NCI-H526 treated with DMSO at 0.1 percent for 48 hours (cell line): Measurements from ENCODE around the gene PEX26.
A peak's percentile ranks its signal among the peaks of the same experiment; 100 is the strongest.
"Not testable (repeated sequence)": the region's sequence is repeated elsewhere in the genome, so short reads cannot be mapped to it uniquely, and the experiment has no call there.

Source experiments
- DNase-seq: peaks from one replicate; lab custom pipeline; 2025; lab: John Stamatoyannopoulos, UW

Gene PEX26

DNA sequence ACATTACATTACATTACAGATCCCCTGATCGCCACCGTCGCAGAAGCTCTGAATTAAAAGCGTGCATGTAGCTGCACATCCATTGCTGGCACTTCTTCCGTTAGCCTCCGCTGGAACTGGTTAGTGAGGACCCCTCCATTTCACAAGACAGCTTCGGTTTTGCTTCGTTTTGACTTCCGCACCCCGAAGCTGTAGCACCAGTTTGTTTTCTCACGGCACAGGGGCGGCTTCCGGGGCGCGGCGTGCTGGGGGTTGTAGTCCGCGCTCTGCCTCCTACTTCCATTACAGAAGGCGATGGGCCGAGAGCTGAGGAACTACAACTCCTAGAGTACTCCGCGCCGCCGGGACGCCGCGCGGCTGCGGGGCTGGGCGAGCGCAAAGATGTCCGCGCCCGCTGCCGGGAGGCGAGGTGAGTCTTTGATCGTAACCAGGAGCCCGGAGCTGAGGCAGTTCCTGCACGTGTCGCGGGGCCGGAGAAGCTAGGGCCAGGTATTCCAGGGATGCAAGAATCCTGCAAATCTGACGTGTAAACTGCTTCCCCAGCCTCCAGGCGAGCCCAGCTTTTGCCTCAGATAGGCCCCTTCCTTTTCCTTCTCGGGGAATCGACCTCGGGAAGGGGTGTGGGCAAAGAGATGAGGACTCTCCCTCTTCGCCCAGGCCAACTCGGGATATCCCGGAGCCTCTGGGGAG is at the start of gene PEX26:
Gene PEX26, plus strand, starts transcription at position 352 of the 690 bp plus-strand sequence. CDS start 387 bp downstream, outside the sequence.
- peak; percentile 80 for DNase-seq

DNA sequence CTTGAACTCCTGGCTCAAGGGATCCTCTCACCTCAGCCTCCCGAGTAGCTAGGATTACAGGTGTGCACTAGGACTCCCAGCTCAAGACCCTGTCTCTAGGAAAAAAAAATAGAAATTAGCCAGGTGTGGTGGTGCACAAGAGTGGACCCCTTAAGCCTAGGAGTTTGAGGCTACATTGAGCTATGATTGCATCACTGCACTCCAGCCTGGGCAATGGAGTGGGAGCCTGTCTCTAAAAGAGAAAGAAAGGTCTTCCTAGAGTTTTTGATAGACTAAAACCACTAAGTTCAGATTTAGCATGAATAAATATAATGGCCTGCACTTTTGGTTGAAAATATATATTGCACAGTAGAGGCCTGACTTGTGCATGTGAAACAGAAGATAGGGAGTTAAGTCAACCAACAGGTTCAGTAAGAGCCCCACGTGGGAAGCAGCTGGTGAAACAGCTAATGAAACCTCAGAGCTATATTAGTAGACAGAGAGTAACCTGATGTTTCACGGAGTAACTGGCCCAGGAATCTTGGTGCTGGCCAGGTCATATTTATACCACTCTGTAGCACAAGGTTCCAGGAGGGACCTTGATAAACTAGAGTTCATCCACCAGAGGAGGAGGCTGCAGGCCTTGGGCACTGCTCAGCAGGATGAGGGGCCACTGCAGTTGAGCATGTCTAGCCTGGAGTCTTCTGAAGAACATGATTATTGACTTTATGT is 48.8 kb upstream of the PEX26 start:
- DNase-seq: no peak

DNA sequence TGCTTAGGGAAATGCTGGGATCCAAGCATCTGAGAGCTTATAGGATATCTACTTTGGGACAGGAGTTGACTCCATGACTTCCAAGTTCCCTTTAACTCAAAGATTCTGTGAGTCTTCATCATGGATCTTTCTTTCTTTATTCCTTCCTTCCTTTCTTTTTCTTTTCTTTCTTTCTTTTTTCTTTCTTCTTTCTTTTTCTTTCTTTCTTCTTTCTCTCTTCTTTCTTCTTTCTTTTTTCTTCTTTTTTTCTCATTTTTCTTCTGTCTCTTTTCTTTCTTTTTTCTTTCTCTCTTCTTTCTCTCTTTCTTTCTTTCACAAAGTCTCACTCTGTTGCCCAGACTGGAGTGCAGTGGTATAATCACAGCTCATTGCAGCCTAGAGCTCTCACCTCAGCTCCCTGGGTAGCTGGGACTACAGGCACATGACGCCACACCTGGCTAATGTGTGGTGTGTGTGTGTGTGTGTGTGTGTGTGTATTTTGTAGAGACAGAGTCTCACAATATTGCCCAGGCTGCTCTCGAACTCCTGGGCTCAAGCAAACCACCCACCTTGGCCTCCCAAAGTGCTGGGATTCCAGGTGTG is 48.0 kb upstream of the PEX26 start:
- DNase-seq: no peak

DNA sequence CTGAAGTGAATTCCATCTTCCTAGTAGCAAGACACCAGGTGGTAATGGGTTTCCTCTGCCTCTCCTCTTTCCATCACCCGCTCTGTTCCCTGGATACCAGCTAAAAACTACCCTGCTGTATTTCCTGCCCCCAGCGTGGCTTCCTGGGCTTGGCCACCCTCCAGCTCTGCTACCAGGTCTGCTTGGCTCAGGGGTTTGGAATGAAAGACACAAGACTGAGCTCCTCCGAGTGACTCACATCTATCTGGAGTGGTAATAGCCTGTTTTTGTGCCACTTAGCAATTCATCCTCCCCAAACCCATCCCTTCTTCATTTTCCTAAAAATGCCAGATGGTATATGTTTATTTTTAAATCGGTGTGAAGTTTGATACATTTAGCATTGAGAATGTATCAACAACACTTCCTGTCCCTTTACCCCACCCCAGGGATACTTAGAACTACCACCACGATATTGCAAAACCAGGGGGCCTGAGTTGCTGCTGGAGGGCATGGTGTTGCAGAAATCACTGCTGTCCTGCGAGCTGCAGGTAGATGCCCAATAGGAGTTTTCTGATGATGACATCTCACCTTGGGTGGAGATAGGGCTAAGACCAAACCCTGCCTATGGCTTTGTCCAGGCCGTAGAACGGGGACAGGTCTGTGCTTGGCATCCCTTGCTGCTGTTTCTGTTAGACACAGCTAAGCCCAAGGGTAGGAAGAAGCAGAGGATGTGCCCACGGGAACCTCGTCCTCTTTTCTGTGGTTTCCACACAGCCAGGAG is 45.9 kb upstream of the PEX26 start:
- no peak for DNase-seq

DNA sequence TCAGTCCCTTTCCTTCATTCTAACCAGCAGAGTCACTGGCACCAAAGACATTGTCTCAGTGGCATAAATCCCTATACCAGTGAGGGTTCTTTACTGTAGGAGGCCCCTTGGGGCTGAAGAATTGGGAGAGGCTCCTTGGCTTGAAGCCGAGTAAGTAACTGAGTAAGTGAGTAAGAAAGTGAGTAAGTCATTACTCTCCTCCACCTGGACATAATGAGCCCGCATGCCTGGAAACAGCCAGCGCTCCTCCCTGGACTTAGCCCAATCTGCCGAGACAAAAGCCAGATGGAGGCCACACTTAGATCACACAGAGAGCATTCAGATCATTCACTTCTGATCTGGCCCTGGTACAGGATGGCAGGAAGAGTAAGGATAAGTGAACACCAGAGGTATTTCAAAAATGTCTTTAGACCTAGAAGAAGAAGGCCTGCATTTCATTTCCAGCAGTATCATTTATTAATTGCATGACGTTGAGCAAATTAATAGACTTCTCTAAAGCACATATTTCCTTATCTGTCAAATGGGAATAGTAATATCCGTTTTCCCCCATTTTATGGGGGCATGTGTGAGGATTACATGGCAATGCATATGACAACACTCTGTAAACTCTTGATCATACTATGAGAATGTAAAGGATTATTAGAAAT is 45.2 kb upstream of the PEX26 start:
- no peak for DNase-seq

DNA sequence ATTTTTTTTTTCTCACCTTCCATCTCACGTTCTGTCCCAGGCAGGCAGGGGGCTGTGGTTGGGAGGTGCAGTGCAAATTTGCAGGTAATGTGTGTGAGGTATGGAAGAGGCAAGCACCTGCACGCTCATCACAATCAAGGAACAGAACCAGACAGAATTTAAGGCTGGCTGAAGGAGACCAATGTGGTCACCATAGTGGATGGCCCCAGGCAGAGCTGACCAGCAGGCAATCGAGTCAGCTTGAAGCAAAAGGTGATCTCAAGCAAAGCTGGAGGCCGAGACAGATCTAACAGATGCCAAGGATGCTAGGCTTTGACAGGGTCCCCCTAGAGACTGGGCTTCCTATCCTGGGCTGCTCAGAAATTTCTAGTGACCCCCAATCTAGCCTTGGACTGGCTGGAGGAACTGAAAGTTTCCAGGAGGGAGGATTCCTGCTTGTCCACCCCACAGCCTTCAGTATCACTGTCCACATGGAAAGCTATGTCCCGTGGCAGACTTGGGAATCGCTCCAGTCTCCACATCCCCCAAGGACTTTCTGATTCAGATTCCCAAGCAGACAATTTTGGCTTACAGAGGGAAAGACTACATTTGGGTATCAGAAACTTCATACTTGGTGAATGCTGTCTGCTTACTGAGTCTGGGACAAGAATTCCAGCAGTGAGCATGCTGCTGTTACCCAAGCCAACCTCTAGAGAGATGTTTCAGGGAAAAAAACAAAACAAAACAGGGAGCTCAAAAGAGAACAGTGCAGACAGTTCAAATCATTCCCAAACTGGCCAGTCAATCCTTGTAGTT is 44.4 kb upstream of the PEX26 start:
- no peak for DNase-seq

DNA sequence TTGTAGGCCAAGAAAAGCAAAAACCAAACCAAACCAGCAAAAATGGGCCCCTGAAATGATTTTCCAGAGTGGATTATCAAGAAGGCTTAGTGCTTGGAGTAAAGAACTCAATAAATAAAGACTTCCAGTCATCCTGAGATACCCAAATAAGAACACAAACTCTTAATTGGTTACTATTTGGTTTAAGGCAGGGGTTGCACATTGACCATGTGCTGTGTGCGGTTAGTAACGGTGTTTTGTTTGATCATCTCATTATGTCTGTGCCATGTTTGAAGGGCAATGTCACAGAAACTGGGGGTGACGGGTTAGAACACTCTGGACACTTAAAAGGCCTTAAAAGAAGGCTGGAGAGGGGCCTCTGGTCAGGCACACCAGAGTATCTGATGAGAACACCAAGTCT is 43.7 kb upstream of the PEX26 start:
- no peak for DNase-seq

DNA sequence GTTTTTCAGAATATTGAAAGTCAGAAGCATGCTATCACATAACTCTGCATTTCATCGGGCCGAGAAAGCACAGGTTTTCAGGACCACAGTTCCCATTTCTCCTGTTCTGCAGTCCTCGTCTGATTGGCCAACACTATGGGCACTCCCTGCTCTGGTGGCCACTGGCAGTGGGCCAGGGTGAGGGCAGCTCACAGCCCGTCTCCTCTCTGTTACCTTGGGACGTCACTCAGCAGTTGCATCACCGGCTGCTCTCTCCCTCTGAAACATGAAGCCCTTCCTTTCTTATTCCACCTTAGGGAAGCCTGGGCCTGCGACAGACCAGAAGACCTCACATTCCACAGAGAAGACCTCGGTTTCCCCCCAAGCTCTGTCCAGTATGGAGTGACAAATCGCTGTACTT is 42.0 kb upstream of the PEX26 start:
- no peak for DNase-seq

DNA sequence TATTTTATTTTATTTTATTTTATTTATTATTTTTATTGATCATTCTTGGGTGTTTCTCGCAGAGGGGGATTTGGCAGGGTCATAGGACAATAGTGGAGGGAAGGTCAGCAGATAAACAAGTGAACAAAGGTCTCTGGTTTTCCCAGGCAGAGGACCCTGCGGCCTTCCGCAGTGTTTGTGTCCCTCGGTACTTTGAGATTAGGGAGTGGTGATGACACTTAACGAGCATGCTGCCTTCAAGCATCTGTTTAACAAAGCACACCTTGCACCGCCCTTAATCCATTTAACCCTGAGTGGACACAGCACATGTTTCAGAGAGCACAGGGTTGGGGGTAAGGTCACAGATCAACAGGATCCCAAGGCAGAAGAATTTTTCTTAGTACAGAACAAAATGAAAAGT is 36.9 kb upstream of the PEX26 start:
- not testable (repeated sequence) for DNase-seq

DNA sequence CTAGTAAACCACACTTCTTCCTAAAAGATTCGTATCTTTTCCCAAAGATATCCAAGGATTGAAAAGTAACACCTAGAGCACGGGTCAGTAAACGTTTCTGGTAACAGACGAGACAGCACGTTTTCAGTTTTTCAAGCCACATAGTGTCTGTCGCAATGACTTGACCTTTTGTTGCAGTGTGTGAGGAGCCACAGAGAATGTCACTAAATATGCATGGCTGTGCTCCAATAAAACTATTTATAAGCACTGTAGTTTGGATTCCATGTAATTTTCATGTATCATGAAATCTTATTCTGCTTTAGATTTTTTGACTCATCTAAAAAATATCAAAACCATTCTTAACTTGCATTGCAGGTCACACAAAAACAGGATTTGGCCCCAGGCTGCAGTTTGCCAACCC is 35.1 kb upstream of the PEX26 start:
- no peak for DNase-seq

DNA sequence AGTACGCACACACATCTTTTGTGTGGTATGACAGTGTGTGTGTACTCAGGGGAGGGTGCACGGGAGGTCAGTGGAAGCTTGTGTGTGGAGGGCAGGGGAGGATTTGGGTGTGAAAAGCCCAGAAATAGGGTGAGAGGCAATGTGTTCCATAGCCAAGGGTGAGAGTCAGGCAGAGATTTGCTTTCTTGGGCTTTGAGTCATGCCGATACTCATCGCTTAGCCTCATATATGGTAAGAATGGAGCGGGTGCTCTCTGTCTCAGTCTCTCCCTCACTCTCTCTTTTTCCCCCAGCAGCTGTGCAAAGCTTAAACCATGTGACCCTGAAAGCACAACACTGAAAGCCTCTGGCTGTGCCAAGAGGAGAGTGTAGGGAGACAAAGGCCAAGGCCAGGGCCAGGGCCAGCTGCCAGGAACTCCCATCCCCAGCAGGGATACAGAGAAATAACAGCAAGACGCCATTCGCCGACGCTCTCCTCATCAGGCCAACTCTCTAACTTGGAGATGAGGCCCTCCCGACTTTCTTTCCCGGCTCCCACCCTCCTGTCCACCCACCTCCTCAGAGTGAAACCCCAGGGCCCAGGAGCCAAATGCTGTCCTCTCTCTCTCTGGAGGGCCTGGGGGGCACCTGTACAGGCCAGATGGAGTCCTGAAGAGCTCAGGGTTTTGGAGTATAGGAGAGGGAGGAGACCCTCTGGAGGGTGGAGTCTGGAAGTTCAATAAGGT is 33.1 kb upstream of the PEX26 start:
- no peak for DNase-seq

DNA sequence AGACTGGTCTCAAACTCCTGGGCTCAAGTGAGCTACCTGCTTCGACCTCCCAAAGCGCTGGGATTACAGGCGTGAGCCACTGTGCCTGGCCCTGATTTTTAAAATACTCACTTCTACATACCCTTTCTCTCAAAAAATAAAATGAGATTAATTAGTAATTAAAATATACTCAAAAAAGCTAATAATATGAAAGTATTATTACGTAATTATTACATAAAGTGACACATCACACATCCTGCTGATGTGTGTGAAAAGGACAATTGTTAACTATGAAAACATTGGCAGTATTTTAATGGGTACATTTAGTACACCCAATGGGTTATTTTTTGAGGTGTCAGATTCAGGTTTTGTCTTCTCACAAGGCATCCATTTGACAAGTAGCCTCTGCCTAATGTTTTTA is 32.0 kb upstream of the PEX26 start:
- DNase-seq: no peak

DNA sequence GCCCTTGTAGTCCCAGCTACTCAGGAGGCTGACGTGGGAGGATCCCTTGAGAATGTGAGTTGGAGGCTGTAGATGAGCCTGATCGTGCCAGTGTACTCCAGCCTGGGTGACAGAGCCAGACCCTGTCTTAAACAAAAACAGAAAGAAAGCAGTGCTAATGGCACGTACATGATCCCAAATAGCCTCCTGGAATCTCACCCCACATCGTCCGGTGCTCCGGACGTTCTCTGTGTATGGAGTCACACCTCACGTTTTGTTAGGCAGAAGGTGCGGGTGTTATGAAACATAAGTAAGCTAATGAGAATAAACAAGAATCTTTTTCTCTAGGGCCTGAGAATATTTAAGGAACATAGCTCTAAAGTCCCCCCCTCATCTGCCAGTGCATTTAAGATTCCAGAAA is 29.7 kb upstream of the PEX26 start:
- no peak for DNase-seq

DNA sequence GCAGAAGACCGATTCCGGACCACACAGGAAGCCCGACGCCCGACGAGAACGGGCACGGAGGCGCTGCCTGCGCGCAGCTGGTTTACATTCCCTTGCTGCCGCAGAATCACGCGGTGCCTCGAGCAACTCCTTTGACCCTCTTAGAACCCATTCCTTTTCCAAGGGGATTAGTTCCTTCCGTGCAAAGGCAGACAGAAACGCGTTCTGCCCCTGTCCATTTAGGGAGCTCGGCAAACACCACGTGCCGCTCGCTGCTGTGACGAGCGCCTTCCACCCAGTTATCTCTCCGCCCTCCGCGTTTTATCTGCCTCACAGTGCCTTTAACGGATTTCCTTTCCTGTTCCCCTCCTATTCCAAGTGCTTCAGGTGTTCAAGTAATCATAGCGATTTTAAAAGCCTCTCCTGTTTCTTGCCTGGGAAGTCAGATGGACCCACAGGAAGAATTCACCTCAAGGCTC is 29.3 kb upstream of the PEX26 start:
- DNase-seq: no peak

DNA sequence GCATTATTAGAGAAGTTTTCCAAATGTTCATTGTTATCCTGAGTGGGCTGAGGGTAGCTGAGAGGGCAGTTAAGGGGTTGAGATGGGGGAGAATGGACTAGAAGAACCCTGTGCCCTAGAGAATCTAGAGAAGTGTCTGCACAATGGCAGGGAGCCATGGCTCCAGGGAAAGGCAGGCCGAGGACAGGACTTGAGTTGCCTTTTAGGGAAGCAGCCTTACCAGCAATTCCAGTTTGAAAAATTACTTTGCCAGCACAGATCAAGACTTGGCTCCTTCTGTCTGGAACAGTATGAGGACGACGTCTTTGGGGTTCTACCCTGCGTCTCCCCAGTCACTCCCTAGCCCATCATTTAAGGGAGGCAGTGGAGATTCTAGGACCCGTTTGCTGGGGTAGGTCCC is 27.7 kb upstream of the PEX26 start:
- no peak for DNase-seq

DNA sequence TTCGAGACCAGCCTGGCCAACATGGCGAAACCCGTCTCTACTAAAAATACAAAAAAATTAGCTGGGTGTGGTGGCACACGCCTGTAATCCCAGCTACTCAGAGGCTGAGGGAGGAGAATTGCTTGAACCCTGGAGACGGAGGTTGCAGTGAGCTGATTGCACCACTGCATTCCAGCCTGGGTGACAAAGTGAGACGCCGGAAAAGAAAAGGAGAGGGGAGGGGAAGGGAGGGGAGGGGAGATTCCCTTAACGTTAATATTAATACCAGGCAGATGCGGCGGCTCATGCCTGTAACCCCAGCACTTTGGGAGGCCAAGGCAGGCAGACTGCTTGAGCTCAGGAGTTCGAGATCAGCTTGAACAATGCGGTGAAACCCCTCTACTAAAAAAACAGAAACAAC is 26.7 kb upstream of the PEX26 start:
- not testable (repeated sequence) for DNase-seq

DNA sequence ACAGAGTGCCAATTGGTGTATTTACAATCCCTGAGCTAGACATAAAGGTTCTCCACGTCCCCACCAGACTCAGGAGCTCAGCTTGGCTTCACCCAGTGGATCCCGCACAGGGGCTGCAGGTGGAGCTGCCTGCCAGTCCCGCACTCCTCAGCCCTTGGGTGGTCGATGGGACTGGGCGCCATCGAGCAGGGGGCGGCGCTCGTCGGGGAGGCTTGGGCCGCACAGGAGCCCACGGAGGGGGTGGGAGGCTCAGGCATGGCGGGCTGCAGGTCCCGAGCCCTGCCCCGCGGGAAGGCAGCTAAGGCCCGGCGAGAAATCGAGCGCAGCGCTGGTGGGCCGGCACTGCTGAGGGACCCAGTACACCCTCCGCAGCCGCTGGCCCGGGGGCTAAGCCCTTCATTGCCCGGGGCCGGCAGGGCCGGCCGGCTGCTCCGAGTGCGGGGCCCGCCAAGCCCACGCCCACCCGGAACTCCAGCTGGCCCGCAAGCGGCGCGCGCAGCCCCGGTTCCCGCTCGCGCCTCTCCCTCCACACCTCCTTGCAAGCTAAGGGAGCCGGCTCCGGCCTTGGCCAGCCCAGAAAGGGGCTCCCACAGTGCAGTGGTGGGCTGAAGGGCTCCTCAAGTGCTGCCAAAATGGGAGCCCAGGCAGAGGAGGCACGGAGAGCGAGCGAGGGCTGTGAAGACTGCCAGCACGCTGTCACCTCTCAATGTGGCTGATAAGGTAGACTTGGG is 24.4 kb upstream of the PEX26 start:
- DNase-seq: not testable (repeated sequence)

DNA sequence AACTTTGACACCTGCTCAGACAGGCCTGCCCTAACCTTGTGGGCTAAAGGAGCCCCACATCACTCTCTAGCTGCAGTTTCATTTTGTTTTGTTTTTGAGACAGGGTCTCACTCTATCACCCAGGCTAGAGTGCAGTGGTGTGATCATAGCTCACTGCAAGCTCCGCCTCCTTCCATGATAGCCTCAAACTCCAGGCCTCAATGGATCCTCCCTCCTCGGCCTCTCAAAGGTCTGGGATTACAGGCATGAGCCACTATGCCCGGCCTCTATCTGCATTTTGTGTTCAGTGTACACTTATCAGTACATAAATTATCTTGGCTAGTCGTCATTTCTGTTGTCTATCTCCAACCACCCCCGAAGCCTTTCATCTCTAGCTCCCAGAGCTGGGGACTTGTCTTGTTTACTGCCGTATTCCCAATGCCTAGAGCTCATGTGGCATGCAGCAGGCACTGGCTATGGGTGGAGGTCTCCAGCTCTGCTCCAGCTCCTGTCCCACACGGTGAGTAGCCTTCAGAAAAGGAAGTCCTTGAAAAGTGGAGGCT is 22.1 kb upstream of the PEX26 start:
- DNase-seq: no peak

DNA sequence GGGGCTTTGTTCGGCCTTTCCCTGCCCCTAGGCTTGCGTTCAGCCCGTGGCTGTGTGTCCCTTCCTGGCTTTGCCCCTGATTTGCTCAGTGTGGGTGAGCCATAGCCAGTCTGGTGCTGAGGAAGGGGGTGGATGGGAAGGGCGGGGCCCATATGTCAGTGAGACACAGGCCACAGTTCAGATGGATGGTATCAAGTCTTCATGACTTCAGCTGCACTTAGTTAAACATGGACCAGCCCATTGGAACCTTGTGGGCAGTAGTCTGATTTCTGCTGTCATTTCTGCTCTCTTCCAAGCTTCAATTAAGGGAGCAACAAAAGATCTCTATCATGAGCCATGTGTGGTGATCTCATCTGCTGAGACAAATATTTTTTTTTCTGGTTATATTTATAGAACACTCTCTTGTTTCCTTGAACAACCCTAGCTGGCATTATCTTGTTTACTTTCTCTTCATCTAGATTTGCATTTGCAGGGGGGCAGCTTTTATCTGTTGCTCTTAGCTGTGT is 21.6 kb upstream of the PEX26 start:
- peak; percentile 65 for DNase-seq
